ENCODE data around the gene SPOCK1. TPM values are rescaled to one million over a fixed set of nuclear protein-coding genes. Genes with fewer than 3 reads are reported as not detected.

The SPOCK1 gene
- total and polyA plus RNA-seq, 2 of the 4 experiments (the other 2 are of a cell fraction) = 5.0 to 20.3 TPM

- H4K20me1 ChIP-seq (ENCODE audit: insufficient read depth, low read length) = no peaks in the 10 kb centered on the region
- DNase-seq (no peak), ATAC-seq (ENCODE audit: low read depth) (no peak)
- H3K4me1 ChIP-seq (ENCODE audit: control insufficient read depth, insufficient read depth, low read length) = no peaks in the 10 kb centered on the region
- H3K27me3 ChIP-seq (ENCODE audit: control insufficient read depth, insufficient read depth, low read length) = 0 out of 2 replicates have a peak, but pooled peaks cover 2% of the 10 kb centered on the region
- H3K36me3 ChIP-seq (ENCODE audit: control insufficient read depth, insufficient read depth, low read length) = no peaks in the 10 kb centered on the region
- no peak overlapping the region for H3K4me3 ChIP-seq (ENCODE audit: insufficient read depth, low read depth, low read length)
- no peak overlapping the region for H3K9ac ChIP-seq (ENCODE audit: low read depth, low read length)
- H3K79me1 ChIP-seq (ENCODE audit: low read depth in 1 of 2, low read length in 2 of 2) = no peaks in the 10 kb centered on the region
- ChIA-PET POLR2A (ENCODE audit: unreplicated experiment) (no interaction called here), CTCF (interaction anchor here (0.9 to 1.8 kb wide), 3 partner anchors 8 to 16 kb away, joined by 3 to 5 read pairs (median 4); no protein-coding TSS in a partner anchor)
- no peak overlapping the region for H3K23ac ChIP-seq (ENCODE audit: low read depth, low read length)
- no peak overlapping the region for H2BK120ac ChIP-seq (ENCODE audit: low read depth, low read length)
- no peak overlapping the region for H2AK5ac ChIP-seq (ENCODE audit: low read depth, low read length)
- H2AFZ ChIP-seq (replicated peaks; ENCODE audit: low read length, poor library complexity) = no peak overlapping the region
- no peaks in the 10 kb centered on the region for H3K9me3 ChIP-seq (ENCODE audit: control insufficient read depth, insufficient read depth, low read length)
- in situ Hi-C loops (cut with MboI; ENCODE audit: low sequenced_read_pairs) (no loop called here), dilution Hi-C loops (cut with HindIII; ENCODE audit: low sequenced_read_pairs, unreplicated experiment) (no loop called here), intact Hi-C loops (cut with micrococcal nuclease) (no loop called here)
- no peak overlapping the region for H3K18ac ChIP-seq (ENCODE audit: low read depth, low read length)
- no peak overlapping the region for H4K91ac ChIP-seq (ENCODE audit: insufficient read depth, low read depth, low read length)
- no peak overlapping the region for H3K27ac ChIP-seq (ENCODE audit: insufficient read depth, low read length)
- BruUV-seq (replicated peaks) = no TSS peak
- H3K56ac ChIP-seq (ENCODE audit: extremely low read depth, insufficient read depth, low read length) = no peak overlapping the region
- no peak overlapping the region for H4K5ac ChIP-seq (ENCODE audit: low read depth, low read length)
- TF ChIP-seq MAFK (IDR thresholded peaks at IDR 0.05; ENCODE audit: low read depth, low read length) (no peak), MXI1 (IDR thresholded peaks at IDR 0.05; ENCODE audit: borderline replicate concordance, low read depth, low read length) (no peak), ELK1 (IDR thresholded peaks at IDR 0.05; ENCODE audit: borderline replicate concordance, low read depth, low read length) (no peak), POLR2A (IDR thresholded peaks at IDR 0.05; ENCODE audit: low read depth, low read length) (no peak), CEBPB (IDR thresholded peaks at IDR 0.05; ENCODE audit: low read depth, low read length) (no peak), MAZ (IDR thresholded peaks at IDR 0.05; ENCODE audit: borderline replicate concordance, low read depth, low read length) (no peak), RFX5 (IDR thresholded peaks at IDR 0.05; ENCODE audit: low read depth, low read length) (no peak), BHLHE40 (IDR thresholded peaks at IDR 0.05; ENCODE audit: low read depth, low read length) (no peak), USF2 (IDR thresholded peaks at IDR 0.05; ENCODE audit: low read depth, low read length) (no peak), FOS (IDR thresholded peaks at IDR 0.05; ENCODE audit: low read depth, low read length) (no peak)
- no peak overlapping the region for H4K8ac ChIP-seq (ENCODE audit: low read depth in 2 of 2, low read length in 2 of 2)
- H2BK5ac ChIP-seq (ENCODE audit: low read depth, low read length, poor library complexity, severe bottlenecking) = no peak overlapping the region
- no peak overlapping the region for H2BK15ac ChIP-seq (ENCODE audit: low read depth, low read length)
- no peak overlapping the region for H3K4ac ChIP-seq (ENCODE audit: low read depth, low read length)
- no peak overlapping the region for H2BK20ac ChIP-seq (ENCODE audit: low read depth, low read length)
- no peak overlapping the region for H3K4me2 ChIP-seq (ENCODE audit: low read depth, low read length)
- H3K9me1 ChIP-seq (ENCODE audit: insufficient read depth, low read length) = no peaks in the 10 kb centered on the region
- H3K14ac ChIP-seq (replicated peaks; ENCODE audit: low read depth, low read length) = no peak overlapping the region
- no peak overlapping the region for H2AK9ac ChIP-seq (replicated peaks; ENCODE audit: low read depth, low read length, poor library complexity)
Measured at GRCh38 chr5:137336565-137337120, 162.5 kb downstream of the SPOCK1 start.

Measured in IMR-90 (cell line).